DND-41 (cell line): Measurements from ENCODE around the gene KPNA3.

Source experiments
- ATAC-seq: fragments of 200-7000 bp; cut with Tn5 transposase; 3 replicates; pipeline ENCODE4 v1.9.1; 2021; ENCODE audit warnings: low read depth; ENCODE audit not compliant: insufficient read depth
- DNase-seq: peaks from one replicate; pipeline ENCODE4 v3.0.0-alpha.2; 2020
- H2AFZ ChIP-seq: 2 replicates; pipeline ENCODE4 v1.6.0; 2012; ENCODE audit warnings: low read depth, low read length
- H3K27ac ChIP-seq: 2 replicates; pipeline ENCODE4 v1.5.1; 2012; ENCODE audit warnings: low read length, inconsistent platforms
- H3K27me3 ChIP-seq: fragments of 200-600 bp; sonication (generic); 2 replicates; pipeline ENCODE4 v1.6.0; 2012; ENCODE audit warnings: low read length, mild to moderate bottlenecking, inconsistent platforms; ENCODE audit not compliant: insufficient read depth, poor library complexity
- H3K36me3 ChIP-seq: 2 replicates; pipeline ENCODE4 v1.5.1; 2012; ENCODE audit warnings: low read length, inconsistent platforms; ENCODE audit not compliant: insufficient read depth
- H3K4me1 ChIP-seq: 2 replicates; pipeline ENCODE4 v1.5.1; 2012; ENCODE audit warnings: mild to moderate bottlenecking, low read length; ENCODE audit not compliant: insufficient read depth
- H3K4me2 ChIP-seq: 2 replicates; pipeline ENCODE4 v1.6.0; 2012; ENCODE audit warnings: mild to moderate bottlenecking, moderate library complexity, low read length, inconsistent platforms; ENCODE audit not compliant: insufficient read depth
- H3K4me3 ChIP-seq, 2 experiments: fragments of 200-600 bp in 1 of 2; shearing (Covaris generic) in 1 of 2; 2 replicates each; pipeline ENCODE4 v1.5.1; 2012 to 2016; ENCODE audit warnings: inconsistent platforms in 2 of 2, low read length in 2 of 2, mild to moderate bottlenecking in 2 of 2, low read depth in 1 of 2, moderate library complexity in 1 of 2
- H3K79me2 ChIP-seq: 2 replicates; pipeline ENCODE4 v1.6.0; 2012; ENCODE audit warnings: low read length, inconsistent platforms; ENCODE audit not compliant: insufficient read depth
- H3K9ac ChIP-seq: 2 replicates; pipeline ENCODE4 v1.6.0; 2012; ENCODE audit warnings: low read depth, mild to moderate bottlenecking, inconsistent platforms, low read length, moderate library complexity
- H3K9me3 ChIP-seq: 2 replicates; pipeline ENCODE4 v1.5.1; 2012; ENCODE audit warnings: low read length, moderate library complexity, mild to moderate bottlenecking, inconsistent platforms; ENCODE audit not compliant: insufficient read depth, severe bottlenecking
- H4K20me1 ChIP-seq: 2 replicates; pipeline ENCODE4 v1.6.0; 2012; ENCODE audit warnings: low read length; ENCODE audit not compliant: insufficient read depth
- EZH2 ChIP-seq: IDR thresholded peaks from 3 replicates; pipeline ENCODE4 v1.6.1; 2012; ENCODE audit warnings: borderline replicate concordance, low read depth, mild to moderate bottlenecking, moderate library complexity, low read length, inconsistent platforms; ENCODE audit not compliant: severe bottlenecking
- TF ChIP-seq, protein P1 (sequence below): IDR thresholded peaks from 2 replicates; pipeline ENCODE4 v1.5.1; 2012; ENCODE audit warnings: borderline replicate concordance, low read length, moderate library complexity, mild to moderate bottlenecking; ENCODE audit not compliant: poor library complexity, severe bottlenecking; ENCODE audit errors: extremely low read depth

Gene KPNA3

GRCh38 chr13:49676581-49677298 lies 115.7 kb downstream of the KPNA3 start:
- Histone ChIP-seq H3K4me3 (no peak overlapping the region), H3K9ac (no peak overlapping the region), H3K9me3 (no peaks in the 10 kb centered on the region), H2AFZ (no peak overlapping the region), H3K36me3 (peaks cover 24% of the 10 kb centered on the region; the same call in 1 of the 2 replicates), H3K79me2 (peaks cover 62% of the 10 kb centered on the region), H4K20me1 (peaks cover 16% of the 10 kb centered on the region; the same call in 1 of the 2 replicates), H3K27me3 (no peaks in the 10 kb centered on the region), H3K4me2 (no peak overlapping the region), H3K4me1 (no peaks in the 10 kb centered on the region), H3K27ac (no peak overlapping the region)
- TF ChIP-seq EZH2 = no peak
- TF ChIP-seq, protein P1, sequence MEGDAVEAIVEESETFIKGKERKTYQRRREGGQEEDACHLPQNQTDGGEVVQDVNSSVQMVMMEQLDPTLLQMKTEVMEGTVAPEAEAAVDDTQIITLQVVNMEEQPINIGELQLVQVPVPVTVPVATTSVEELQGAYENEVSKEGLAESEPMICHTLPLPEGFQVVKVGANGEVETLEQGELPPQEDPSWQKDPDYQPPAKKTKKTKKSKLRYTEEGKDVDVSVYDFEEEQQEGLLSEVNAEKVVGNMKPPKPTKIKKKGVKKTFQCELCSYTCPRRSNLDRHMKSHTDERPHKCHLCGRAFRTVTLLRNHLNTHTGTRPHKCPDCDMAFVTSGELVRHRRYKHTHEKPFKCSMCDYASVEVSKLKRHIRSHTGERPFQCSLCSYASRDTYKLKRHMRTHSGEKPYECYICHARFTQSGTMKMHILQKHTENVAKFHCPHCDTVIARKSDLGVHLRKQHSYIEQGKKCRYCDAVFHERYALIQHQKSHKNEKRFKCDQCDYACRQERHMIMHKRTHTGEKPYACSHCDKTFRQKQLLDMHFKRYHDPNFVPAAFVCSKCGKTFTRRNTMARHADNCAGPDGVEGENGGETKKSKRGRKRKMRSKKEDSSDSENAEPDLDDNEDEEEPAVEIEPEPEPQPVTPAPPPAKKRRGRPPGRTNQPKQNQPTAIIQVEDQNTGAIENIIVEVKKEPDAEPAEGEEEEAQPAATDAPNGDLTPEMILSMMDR = no peak
- ATAC-seq = no peak
- DNase-seq = no peak

GRCh38 chr13:49670828-49671227 lies 121.7 kb downstream of the KPNA3 start:
- no peak for TF ChIP-seq EZH2
- TF ChIP-seq, protein P1 = no peak
- no peak for ATAC-seq
- Histone ChIP-seq H3K27ac (no peak overlapping the region), H4K20me1 (peaks cover 11% of the 10 kb centered on the region; the same call in 1 of the 2 replicates), H3K4me2 (no peak overlapping the region), H3K4me1 (no peaks in the 10 kb centered on the region), H2AFZ (no peak overlapping the region), H3K9me3 (no peaks in the 10 kb centered on the region), H3K27me3 (no peaks in the 10 kb centered on the region), H3K36me3 (peaks cover 28% of the 10 kb centered on the region), H3K9ac (no peak overlapping the region), H3K4me3 (no peak overlapping the region), H3K79me2 (peaks cover 22% of the 10 kb centered on the region)
- DNase-seq = no peak

DNA sequence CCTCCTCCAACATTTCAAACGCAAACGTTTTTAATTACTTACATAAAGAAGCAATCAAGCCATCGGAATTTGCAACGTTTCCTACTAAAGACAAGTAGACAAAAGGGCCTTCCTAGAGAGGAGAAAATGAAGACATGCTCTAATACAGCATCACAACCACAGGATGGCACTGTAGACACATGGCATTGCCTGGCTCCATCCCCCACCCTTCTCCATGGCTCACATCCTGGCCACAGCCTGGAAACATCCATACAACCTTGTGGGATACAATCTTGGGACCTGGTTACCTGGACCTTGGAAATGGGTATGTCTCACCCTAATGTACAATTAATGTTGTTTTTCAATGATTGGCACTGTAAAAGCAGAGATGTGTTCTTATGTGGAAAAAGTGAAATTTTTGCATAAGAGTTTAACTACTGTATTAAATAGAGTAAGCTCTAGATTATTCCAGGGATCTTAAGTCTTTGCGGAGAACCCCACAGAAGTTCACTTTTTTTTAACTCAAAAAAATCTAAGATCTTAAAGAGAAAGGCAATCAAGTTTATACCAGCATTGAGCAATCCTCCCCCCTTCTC lies 122.7 kb downstream of the KPNA3 start:
- H3K4me1 ChIP-seq = no peaks in the 10 kb centered on the region
- H3K9me3 ChIP-seq = no peaks in the 10 kb centered on the region
- peaks cover 8% of the 10 kb centered on the region; the same call in 1 of the 2 replicates for H4K20me1 ChIP-seq
- no peak overlapping the region for H3K4me3 ChIP-seq
- no peak overlapping the region for H3K27ac ChIP-seq
- no peak overlapping the region for H2AFZ ChIP-seq
- H3K9ac ChIP-seq = no peak overlapping the region
- DNase-seq (peak; percentile 38), ATAC-seq (peak; percentile 89)
- peaks cover 13% of the 10 kb centered on the region for H3K79me2 ChIP-seq
- H3K36me3 ChIP-seq = peaks cover 28% of the 10 kb centered on the region
- no peak for TF ChIP-seq EZH2
- TF ChIP-seq, protein P1 = peak; percentile 71
- H3K27me3 ChIP-seq = no peaks in the 10 kb centered on the region
- H3K4me2 ChIP-seq = no peak overlapping the region
